ENCODE results near the gene SMIM45.

SMIM45 gene

GRCh38 chr22:41995211-41995610 is 43.3 kb downstream of the SMIM45 start:
- no peak overlapping the region for H3K4me3 ChIP-seq (replicated peaks; ENCODE audit: low read depth, low read length)
- TF ChIP-seq, protein P1, sequence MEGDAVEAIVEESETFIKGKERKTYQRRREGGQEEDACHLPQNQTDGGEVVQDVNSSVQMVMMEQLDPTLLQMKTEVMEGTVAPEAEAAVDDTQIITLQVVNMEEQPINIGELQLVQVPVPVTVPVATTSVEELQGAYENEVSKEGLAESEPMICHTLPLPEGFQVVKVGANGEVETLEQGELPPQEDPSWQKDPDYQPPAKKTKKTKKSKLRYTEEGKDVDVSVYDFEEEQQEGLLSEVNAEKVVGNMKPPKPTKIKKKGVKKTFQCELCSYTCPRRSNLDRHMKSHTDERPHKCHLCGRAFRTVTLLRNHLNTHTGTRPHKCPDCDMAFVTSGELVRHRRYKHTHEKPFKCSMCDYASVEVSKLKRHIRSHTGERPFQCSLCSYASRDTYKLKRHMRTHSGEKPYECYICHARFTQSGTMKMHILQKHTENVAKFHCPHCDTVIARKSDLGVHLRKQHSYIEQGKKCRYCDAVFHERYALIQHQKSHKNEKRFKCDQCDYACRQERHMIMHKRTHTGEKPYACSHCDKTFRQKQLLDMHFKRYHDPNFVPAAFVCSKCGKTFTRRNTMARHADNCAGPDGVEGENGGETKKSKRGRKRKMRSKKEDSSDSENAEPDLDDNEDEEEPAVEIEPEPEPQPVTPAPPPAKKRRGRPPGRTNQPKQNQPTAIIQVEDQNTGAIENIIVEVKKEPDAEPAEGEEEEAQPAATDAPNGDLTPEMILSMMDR (IDR thresholded peaks at IDR 0.05; ENCODE audit: low read depth, low read length, missing control alignments) = no peak
- DNase-seq (ENCODE audit: extremely low read depth, low read depth) = no peak

DNA sequence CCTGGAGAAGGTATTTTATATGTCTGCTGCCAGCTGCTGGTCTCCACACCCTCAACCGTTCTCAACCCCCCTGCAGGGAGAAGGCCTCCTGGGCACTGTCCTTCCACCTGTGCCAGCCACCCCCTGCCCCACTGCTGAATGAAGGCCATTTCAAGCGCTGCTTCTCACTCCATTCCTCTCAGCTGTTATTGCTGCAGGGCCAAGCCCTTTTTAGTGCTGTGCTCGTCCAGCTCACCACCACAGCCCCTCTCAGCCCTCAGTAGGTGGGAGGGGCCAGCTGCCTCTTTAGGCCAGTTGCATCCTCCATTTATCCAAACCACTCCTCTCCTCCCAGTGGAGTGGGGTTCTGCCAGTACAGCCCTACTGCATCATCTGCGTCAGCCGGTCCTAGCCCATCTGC is 44.9 kb downstream of the SMIM45 start:
- no peak overlapping the region for H3K4me3 ChIP-seq (replicated peaks; ENCODE audit: low read depth, low read length)
- no peak for DNase-seq (ENCODE audit: extremely low read depth, low read depth)

DNA sequence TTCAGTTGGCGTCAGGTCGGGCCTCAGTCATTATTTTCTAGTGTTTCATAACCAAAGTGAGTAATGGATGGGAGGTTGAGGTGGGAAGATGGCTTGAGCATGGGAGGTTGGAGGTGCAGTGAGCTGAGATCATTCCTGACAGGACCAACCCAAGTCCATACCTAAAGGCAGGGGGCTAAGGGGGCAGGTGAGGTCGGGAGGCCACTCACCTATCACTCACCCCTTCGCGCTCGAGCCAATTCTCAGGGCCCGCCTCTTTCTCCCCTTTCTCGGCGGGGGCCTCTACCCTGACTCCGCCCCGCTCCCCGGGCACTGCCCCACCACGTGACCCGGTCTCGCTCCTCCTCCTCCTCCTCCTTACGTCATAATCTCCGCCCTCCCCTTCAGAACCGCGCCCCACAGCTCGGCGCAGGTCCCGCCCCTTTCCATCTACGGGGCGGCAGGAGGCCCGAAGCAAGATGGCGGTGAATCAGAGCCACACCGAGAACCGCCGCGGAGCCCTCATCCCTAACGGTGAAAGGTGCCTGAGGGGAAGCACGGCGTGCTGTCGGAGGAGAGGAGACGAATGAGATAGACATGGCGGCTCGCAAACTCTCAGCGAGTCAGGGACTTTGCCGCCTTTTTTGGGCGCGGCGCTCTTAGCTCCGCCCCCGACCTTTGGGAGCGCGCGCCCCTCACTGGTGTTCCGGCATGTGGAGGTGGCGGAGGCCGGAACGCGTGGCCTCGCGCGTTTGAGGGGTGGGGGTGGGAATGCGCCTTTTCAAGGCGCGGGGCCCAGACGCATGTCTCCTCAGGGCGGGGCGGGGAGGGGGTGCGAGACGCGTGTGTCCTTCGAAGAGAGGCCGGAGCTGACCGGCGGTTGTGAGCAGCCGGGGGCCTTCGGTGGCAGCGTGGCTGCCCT is 46.7 kb downstream of the SMIM45 start, which contains the start of gene WBP2NL:
Gene WBP2NL, plus strand, starts transcription at position 428 of the 901 bp plus-strand sequence. Its CDS starts 31 bp downstream, at position 459.
- peak within 1 kb of the TSS; percentile 8 for H3K4me3 ChIP-seq (replicated peaks; ENCODE audit: low read depth, low read length)
- TF ChIP-seq, protein P1 (IDR thresholded peaks at IDR 0.05; ENCODE audit: low read depth, low read length, missing control alignments) = no peak
- DNase-seq (ENCODE audit: extremely low read depth, low read depth) = no peak

More for the DNA sequence above, 44.9 kb downstream of the SMIM45 start:
- TF ChIP-seq, protein P1 (IDR thresholded peaks at IDR 0.05; ENCODE audit: low read depth, low read length, missing control alignments) = no peak

GRCh38 chr22:42000466-42000865 is 48.5 kb downstream of the SMIM45 start:
- H3K4me3 ChIP-seq (replicated peaks; ENCODE audit: low read depth, low read length) = no peak overlapping the region
- DNase-seq (ENCODE audit: extremely low read depth, low read depth) = no peak
- TF ChIP-seq, protein P1 (IDR thresholded peaks at IDR 0.05; ENCODE audit: low read depth, low read length, missing control alignments) = no peak

- DNase-seq (ENCODE audit: extremely low read depth, low read depth) = no peak
- TF ChIP-seq, protein P1 (IDR thresholded peaks at IDR 0.05; ENCODE audit: low read depth, low read length, missing control alignments) = no peak
- H3K4me3 ChIP-seq (replicated peaks; ENCODE audit: low read depth, low read length) = no peak overlapping the region
These were observed 49.2 kb downstream of the SMIM45 start for GRCh38 chr22:42001121-42001520.

- TF ChIP-seq, protein P1 (IDR thresholded peaks at IDR 0.05; ENCODE audit: low read depth, low read length, missing control alignments) = no peak
These were observed 49.8 kb downstream of the SMIM45 start for GRCh38 chr22:42001706-42002105.

More at GRCh38 chr22:42001706-42002105, 49.8 kb downstream of the SMIM45 start:
- no peak overlapping the region for H3K4me3 ChIP-seq (replicated peaks; ENCODE audit: low read depth, low read length)
- DNase-seq (ENCODE audit: extremely low read depth, low read depth) = no peak

Data from HFF-Myc (cell line).